ENCODE measurements around the gene SYPL1.

DNA sequence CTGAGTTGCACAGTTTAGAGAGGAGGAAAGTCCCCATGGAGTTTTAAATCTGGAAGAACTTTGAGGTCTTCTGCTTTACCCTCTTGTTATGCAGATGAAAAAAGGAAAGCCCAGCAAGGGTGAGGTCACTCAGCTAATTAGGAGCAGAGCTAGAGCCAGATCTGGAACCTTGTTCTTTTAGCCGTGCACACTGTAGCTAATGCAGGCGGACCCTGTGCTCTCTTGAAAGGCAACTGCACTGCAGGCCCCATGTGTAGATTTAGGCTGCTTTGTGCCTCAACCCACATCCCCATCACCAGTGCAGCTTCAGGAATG lies 63.4 kb downstream of the SYPL1 start:
- TF ChIP-seq CTCF (IDR thresholded peaks at IDR 0.05; ENCODE audit: borderline replicate concordance, extremely low read depth, low read length, poor library complexity, severe bottlenecking) (no peak), EZH2 (IDR thresholded peaks at IDR 0.05; ENCODE audit: borderline replicate concordance, low read depth, low read length, severe bottlenecking) (no peak)
